Measurements from ENCODE around the gene SF3A1. TPM values are rescaled to one million over a fixed set of nuclear protein-coding genes. Genes with fewer than 3 reads are reported as not detected.

Gene SF3A1
- total and polyA plus RNA-seq, 2 donors: 27.5 to 53.6 TPM

- 88% methylated on average over 27 of the region's 27 CpGs for WGBS
- no peak overlapping the region for H3K4me3 ChIP-seq (ENCODE audit: low read depth, low read length)
- no peak for DNase-seq (ENCODE audit: extremely low spot score)
- no peaks in the 10 kb centered on the region for H3K36me3 ChIP-seq (ENCODE audit: insufficient read depth)
- no peak overlapping the region for H3K27ac ChIP-seq (ENCODE audit: low read depth)
- H3K4me1 ChIP-seq (ENCODE audit: insufficient read depth): no peaks in the 10 kb centered on the region
Observed at GRCh38 chr22:30285176-30285845, 71.4 kb downstream of the SF3A1 start.

GRCh38 chr22:30284666-30285065 lies 72.0 kb downstream of the SF3A1 start:
- no peak overlapping the region for H3K4me3 ChIP-seq (ENCODE audit: low read depth, low read length)
- DNase-seq (ENCODE audit: extremely low spot score): no peak
- 91% methylated on average over 4 of the region's 4 CpGs for WGBS

GRCh38 chr22:30284172-30284571 lies 72.5 kb downstream of the SF3A1 start:
- DNase-seq (ENCODE audit: extremely low spot score): no peak
- H3K36me3 ChIP-seq (ENCODE audit: insufficient read depth): no peaks in the 10 kb centered on the region
- H3K4me3 ChIP-seq (ENCODE audit: low read depth, low read length): no peak overlapping the region
- no peaks in the 10 kb centered on the region for H3K4me1 ChIP-seq (ENCODE audit: insufficient read depth)
- H3K27ac ChIP-seq (ENCODE audit: low read depth): no peak overlapping the region
- 80% methylated on average over 9 of the region's 9 CpGs for WGBS

More at GRCh38 chr22:30284666-30285065, 72.0 kb downstream of the SF3A1 start:
- H3K27ac ChIP-seq (ENCODE audit: low read depth): no peak overlapping the region
- H3K4me1 ChIP-seq (ENCODE audit: insufficient read depth): no peaks in the 10 kb centered on the region
- no peaks in the 10 kb centered on the region for H3K36me3 ChIP-seq (ENCODE audit: insufficient read depth)

- Histone ChIP-seq H3K27ac (ENCODE audit: low read depth) (no peak overlapping the region), H3K36me3 (ENCODE audit: insufficient read depth) (no peaks in the 10 kb centered on the region), H3K4me3 (ENCODE audit: low read depth, low read length) (no peak overlapping the region), H3K4me1 (ENCODE audit: insufficient read depth) (no peaks in the 10 kb centered on the region)
- 89% methylated on average over 4 of the region's 4 CpGs for WGBS
- DNase-seq (ENCODE audit: extremely low spot score): no peak
Observed at GRCh38 chr22:30283342-30283741, 73.4 kb downstream of the SF3A1 start.

GRCh38 chr22:30282616-30283046 lies 74.1 kb downstream of the SF3A1 start:
- DNase-seq (ENCODE audit: extremely low spot score): no peak
- Histone ChIP-seq H3K36me3 (ENCODE audit: insufficient read depth) (no peaks in the 10 kb centered on the region), H3K4me1 (ENCODE audit: insufficient read depth) (no peaks in the 10 kb centered on the region), H3K27ac (ENCODE audit: low read depth) (no peak overlapping the region), H3K4me3 (ENCODE audit: low read depth, low read length) (no peak overlapping the region)
- 75% methylated on average over 7 of the region's 7 CpGs for WGBS

Other genes starting within 250 kb of the SF3A1 start
- gene LIF, start 110.1 kb downstream of the SF3A1 start, total RNA-seq: 4.8 TPM
- gene LIF, start 110.1 kb downstream of the SF3A1 start, polyA plus RNA-seq: 1.1 TPM
- gene OSM, start 90.0 kb downstream of the SF3A1 start, total RNA-seq: 0.32 TPM
- gene OSM, start 90.0 kb downstream of the SF3A1 start, polyA plus RNA-seq: 1.3 TPM
- 7.5 TPM for gene CASTOR1, start 67.4 kb downstream of the SF3A1 start, total RNA-seq
- gene CASTOR1, start 67.4 kb downstream of the SF3A1 start, polyA plus RNA-seq: 21.7 TPM
- gene TBC1D10A, start 30.0 kb downstream of the SF3A1 start, total RNA-seq: 8.4 TPM
- 31.7 TPM for gene TBC1D10A, start 30.0 kb downstream of the SF3A1 start, polyA plus RNA-seq
- gene CCDC157, start 113 bp upstream of the SF3A1 start, total RNA-seq: 2.1 TPM
- gene CCDC157, start 113 bp upstream of the SF3A1 start, polyA plus RNA-seq: 2.0 TPM
- gene RNF215, start 30.5 kb upstream of the SF3A1 start, total RNA-seq: 10.7 TPM
- gene RNF215, start 30.5 kb upstream of the SF3A1 start, polyA plus RNA-seq: 18.8 TPM
- gene SEC14L2, start 40.1 kb upstream of the SF3A1 start, total RNA-seq: 6.2 TPM
- 11.0 TPM for gene SEC14L2, start 40.1 kb upstream of the SF3A1 start, polyA plus RNA-seq
- gene MTFP1, start 68.9 kb upstream of the SF3A1 start, total RNA-seq: 2.1 TPM
- gene MTFP1, start 68.9 kb upstream of the SF3A1 start, polyA plus RNA-seq: 7.7 TPM
- not detected for gene SEC14L3, start 115.1 kb upstream of the SF3A1 start, total RNA-seq
- gene SEC14L3, start 115.1 kb upstream of the SF3A1 start, polyA plus RNA-seq: not detected
- 0.32 TPM for gene SEC14L4, start 148.8 kb upstream of the SF3A1 start, total RNA-seq
- gene SEC14L4, start 148.8 kb upstream of the SF3A1 start, polyA plus RNA-seq: 0.05 TPM
- 1.2 TPM for gene SEC14L6, start 189.8 kb upstream of the SF3A1 start, total RNA-seq
- gene SEC14L6, start 189.8 kb upstream of the SF3A1 start, polyA plus RNA-seq: 0.11 TPM
- 0.63 TPM for gene GAL3ST1, start 217.8 kb upstream of the SF3A1 start, total RNA-seq
- gene GAL3ST1, start 217.8 kb upstream of the SF3A1 start, polyA plus RNA-seq: 2.7 TPM
- gene PES1, start 235.0 kb upstream of the SF3A1 start, total RNA-seq: 29.1 TPM
- 49.1 TPM for gene PES1, start 235.0 kb upstream of the SF3A1 start, polyA plus RNA-seq

All from urinary bladder (tissue), 4 donors.